Naive thymus-derived CD4-positive, alpha-beta T cell (primary cell): Measurements from ENCODE around the gene CNKSR1. TPM values are rescaled to one million over a fixed set of nuclear protein-coding genes. Genes with fewer than 3 reads are reported as not detected.

Experiments
- ATAC-seq: fragments of 150-1000 bp; cut with Tn5 transposase; 2 replicates; pipeline ENCODE4 v1.10.0; 2021; ENCODE audit warnings: mild to moderate bottlenecking, moderate library complexity
- CTCF ChIA-PET: fragments of 350-600 bp; sonication (Branson Sonifier 250); formaldehyde crosslinking; loops from one replicate; lab custom pipeline; 2021; ENCODE audit warnings: antibody characterized with exemption; lab: Charles Lee
- POLR2A ChIA-PET: fragments of 350-600 bp; sonication (Branson Sonifier 250); formaldehyde crosslinking; loops from one replicate; lab custom pipeline; 2021; ENCODE audit warnings: antibody characterized with exemption, inconsistent platforms; lab: Charles Lee
- DNase-seq, 9 donors: peaks; one replicate each; pipeline versions ENCODE4 v3.0.0 to v3.0.0-alpha.2; 2020 to 2022; ENCODE audit warnings: mixed read lengths in 1 of 9
- H3K27ac ChIP-seq: one replicate; pipeline ENCODE4 v1.7.0; 2013; ENCODE audit warnings: mild to moderate bottlenecking, low read depth, low read length, moderate library complexity
- H3K27me3 ChIP-seq, 2 donors: one replicate each; pipeline ENCODE4 v1.7.0; 2013; ENCODE audit warnings: low read length in 2 of 2, mild to moderate bottlenecking in 2 of 2, moderate library complexity in 2 of 2; ENCODE audit not compliant: control insufficient read depth in 2 of 2, insufficient read depth in 2 of 2
- H3K36me3 ChIP-seq, 3 experiments: 1 replicate in 2 of 3; 2 replicates in 1 of 3; pipeline ENCODE4 v1.7.0; 2013; ENCODE audit warnings: low read length in 3 of 3, mild to moderate bottlenecking in 3 of 3, moderate library complexity in 1 of 3; ENCODE audit not compliant: insufficient read depth in 3 of 3, control insufficient read depth in 2 of 3
- H3K4me1 ChIP-seq, 2 donors: one replicate each; pipeline ENCODE4 v1.7.0; 2013; ENCODE audit warnings: low read length in 2 of 2, mild to moderate bottlenecking in 2 of 2, moderate library complexity in 1 of 2; ENCODE audit not compliant: control insufficient read depth in 2 of 2, insufficient read depth in 2 of 2
- H3K4me3 ChIP-seq: 2 replicates; pipeline ENCODE4 v1.7.0; 2013; ENCODE audit warnings: mild to moderate bottlenecking, low read length
- H3K9me3 ChIP-seq, 3 experiments: 1 replicate in 2 of 3; 2 replicates in 1 of 3; pipeline ENCODE4 v1.7.0; 2013; ENCODE audit warnings: low read length in 3 of 3; ENCODE audit not compliant: control insufficient read depth in 2 of 3
- H3K27ac Mint-ChIP-seq, 9 donors: one replicate each; pipeline ENCODE4 v1.8.0; 2020 to 2022; ENCODE audit warnings: mixed read lengths in 9 of 9, mild to moderate bottlenecking in 8 of 9, moderate library complexity in 5 of 9, inconsistent platforms in 2 of 9
- H3K27me3 Mint-ChIP-seq, 5 donors: one replicate each; pipeline ENCODE4 v1.8.0; 2021 to 2022; ENCODE audit warnings: mixed read lengths in 5 of 5, mild to moderate bottlenecking in 1 of 5
- H3K36me3 Mint-ChIP-seq, 5 donors: one replicate each; pipeline ENCODE4 v1.8.0; 2020 to 2022; ENCODE audit warnings: mixed read lengths in 5 of 5, mild to moderate bottlenecking in 3 of 5, inconsistent platforms in 1 of 5
- H3K4me1 Mint-ChIP-seq, 7 donors: one replicate each; pipeline ENCODE4 v1.8.0; 2020 to 2022; ENCODE audit warnings: mixed read lengths in 7 of 7, mild to moderate bottlenecking in 3 of 7, inconsistent platforms in 1 of 7
- H3K4me3 Mint-ChIP-seq, 10 donors: one replicate each; pipeline ENCODE4 v1.8.0; 2020 to 2022; ENCODE audit warnings: mild to moderate bottlenecking in 10 of 10, mixed read lengths in 10 of 10, moderate library complexity in 6 of 10, inconsistent platforms in 2 of 10
- H3K9me3 Mint-ChIP-seq, 11 donors: one replicate each; pipeline ENCODE4 v1.8.0; 2020 to 2022; ENCODE audit warnings: mixed read lengths in 11 of 11, mild to moderate bottlenecking in 4 of 11, inconsistent platforms in 1 of 11, moderate library complexity in 1 of 11
- intact Hi-C, 2 donors: fragments of 100-400 bp; cut with micrococcal nuclease; formaldehyde crosslinking; loops; one replicate each; pipeline ENCODE4 v1.15.1; 2023
- polyA plus RNA-seq, 2 donors: library from polyadenylated mRNA; unstranded; fragments of 300-500 nt; fragmentation: Illumina TruSeq; gene quantifications; one replicate each; pipeline ENCODE4 v1.2.3, GENCODE V29; 2021
- total RNA-seq, 6 experiments: library from RNA in 5 of 6; stranded (reverse) in 5 of 6; gene quantifications; 1 replicate in 5 of 6; 2 replicates in 1 of 6; pipeline ENCODE4 v1.2.3 and lab custom pipeline; 2021 to 2026

CNKSR1 gene
- total and polyA plus RNA-seq, 7 experiments from 2014 or later = 0.63 to 7.5 (median 4.5) TPM

GRCh38 chr1:26169198-26169554 lies 8.1 kb upstream of the CNKSR1 start:
- ChIA-PET POLR2A (interaction anchor here (0.6 to 3.2 kb wide), 5 partner anchors 32 to 154 kb away, joined by 3 to 24 read pairs (median 4); partner anchors contain the start of gene CEP85), CTCF (interaction anchor here (0.8 to 2.6 kb wide), 5 partner anchors 13 to 631 kb away, joined by 3 to 38 read pairs (median 4); partner anchors contain the start of gene CEP85)
- Mint-ChIP-seq H3K4me1 (peaks cover 0 to 35% (median 15%) of the 10 kb centered on the region in 7 donors), H3K27me3 (peaks cover 0 to 26% (median 0%) of the 10 kb centered on the region in 5 donors), H3K9me3 (no peaks in the 10 kb centered on the region), H3K36me3 (no peaks in the 10 kb centered on the region), H3K27ac (peak overlapping the region; percentile 48 to 89 (median 76)), H3K4me3 (peak overlapping the region; percentile 83 to 90 (median 88))
- DNase-seq = no peak
- intact Hi-C loops = loop anchor here (1.0 to 5.0 kb wide), 6 partner anchors 58 to 248 kb away; partner anchors contain the start of genes CEP85 (in 2 of the 2) and PDIK1L (in 1 of the 2)
- no peaks in the 10 kb centered on the region for H3K9me3 ChIP-seq
- H3K36me3 ChIP-seq = peaks cover 0 to 7% (median 0%) of the 10 kb centered on the region in 3 experiments
- H3K4me3 ChIP-seq = peak overlapping the region; percentile 72
- no peaks in the 10 kb centered on the region for H3K27me3 ChIP-seq
- peaks cover 7 to 10% of the 10 kb centered on the region in 2 donors for H3K4me1 ChIP-seq
- ATAC-seq = no peak
- H3K27ac ChIP-seq = peak overlapping the region; percentile 86

DNA sequence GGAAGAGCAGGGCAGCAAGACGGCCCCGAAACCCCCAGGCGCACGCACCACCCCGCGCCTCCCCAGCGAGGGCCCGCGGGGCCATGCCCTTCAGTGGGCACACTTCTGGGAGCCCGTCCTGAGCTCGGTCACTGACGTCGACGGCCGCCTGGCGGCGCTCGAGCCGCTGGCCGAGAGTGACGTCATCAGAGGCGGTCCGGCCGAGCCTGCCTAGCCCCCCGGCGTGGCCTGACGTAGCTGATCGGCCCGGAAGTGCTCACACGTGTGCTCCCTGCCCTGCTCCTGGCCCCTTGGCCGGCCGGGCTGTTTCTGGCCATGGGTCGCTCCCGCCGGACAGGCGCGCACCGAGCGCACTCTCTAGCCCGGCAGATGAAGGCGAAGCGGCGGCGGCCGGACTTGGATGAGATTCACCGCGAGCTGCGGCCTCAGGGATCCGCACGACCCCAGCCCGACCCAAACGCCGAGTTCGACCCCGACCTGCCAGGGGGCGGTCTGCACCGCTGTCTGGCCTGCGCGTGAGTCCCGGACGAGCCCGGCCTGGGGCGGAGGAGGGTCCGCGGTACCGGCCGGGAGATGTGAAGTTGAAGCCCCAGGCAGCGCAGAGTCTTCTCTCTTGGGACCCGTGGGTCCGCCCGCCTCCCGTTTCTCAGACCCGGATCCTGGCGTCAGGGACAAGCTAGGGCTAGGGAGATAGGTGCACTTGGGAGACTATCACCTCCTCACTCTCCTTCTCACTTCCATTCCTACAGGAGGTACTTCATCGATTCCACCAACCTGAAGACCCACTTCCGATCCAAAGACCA lies 7.4 kb upstream of the CNKSR1 start, which contains the start of gene ZNF593:
Gene ZNF593 (plus strand): TSS at position 240 of the 803 bp plus-strand sequence. CDS start 76 bp downstream, at position 316.
- peak; percentile 96 for ATAC-seq
- H3K4me1 Mint-ChIP-seq = peaks cover 0 to 33% (median 15%) of the 10 kb centered on the region in 7 donors
- H3K9me3 Mint-ChIP-seq = no peaks in the 10 kb centered on the region

DNA sequence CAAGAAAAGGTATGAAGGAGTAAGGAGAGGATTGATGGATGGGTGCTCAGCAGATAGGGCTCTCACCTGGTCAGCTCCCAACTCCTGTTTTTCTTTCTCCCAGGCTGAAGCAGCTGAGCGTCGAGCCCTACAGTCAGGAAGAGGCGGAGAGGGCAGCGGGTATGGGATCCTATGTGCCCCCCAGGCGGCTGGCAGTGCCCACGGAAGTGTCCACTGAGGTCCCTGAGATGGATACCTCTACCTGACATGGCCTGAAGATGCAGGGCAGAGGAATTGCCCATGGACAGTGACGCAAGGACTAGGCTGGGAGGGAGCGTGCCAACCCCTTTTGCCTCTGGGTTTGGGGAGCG lies 6.8 kb upstream of the CNKSR1 start:
- intact Hi-C loops = loop anchor here in 1 of 2 donors (2.0 kb wide), 1 partner anchor 220 kb away; no protein-coding TSS in a partner anchor
- Mint-ChIP-seq H3K4me1 (peaks cover 0 to 27% (median 15%) of the 10 kb centered on the region in 7 donors), H3K36me3 (no peaks in the 10 kb centered on the region), H3K27me3 (peaks cover 0 to 16% (median 0%) of the 10 kb centered on the region in 5 donors), H3K9me3 (no peaks in the 10 kb centered on the region), H3K27ac (peak overlapping the region in 8 of 9 donors; percentile 46 to 91 (median 79)), H3K4me3 (peak overlapping the region; percentile 83 to 90 (median 88))
- no peaks in the 10 kb centered on the region for H3K27me3 ChIP-seq
- H3K36me3 ChIP-seq = peaks cover 0 to 7% (median 0%) of the 10 kb centered on the region in 3 experiments
- POLR2A ChIA-PET = interaction anchor here (0.6 to 3.2 kb wide), 5 partner anchors 31 to 330 kb away, joined by 3 to 24 read pairs (median 4); partner anchors contain the start of gene CEP85
- CTCF ChIA-PET = interaction anchor here (0.6 to 2.6 kb wide), 14 partner anchors 14 to 587 kb away, joined by 3 to 38 read pairs (median 4); partner anchors contain the start of gene CEP85
- H3K4me1 ChIP-seq = peaks cover 7 to 10% of the 10 kb centered on the region in 2 donors
- no peaks in the 10 kb centered on the region for H3K9me3 ChIP-seq
- H3K27ac ChIP-seq = peak overlapping the region; percentile 86
- DNase-seq (no peak), ATAC-seq (no peak)
- peak overlapping the region; percentile 72 for H3K4me3 ChIP-seq

More for the DNA sequence above, 7.4 kb upstream of the CNKSR1 start, which contains the start of gene ZNF593:
- H3K4me1 ChIP-seq = peaks cover 7 to 10% of the 10 kb centered on the region in 2 donors
- DNase-seq = peak; percentile 52 to 92 (median 69)
- Mint-ChIP-seq H3K27me3 (peaks cover 0 to 21% (median 0%) of the 10 kb centered on the region in 5 donors), H3K4me3 (peak within 1 kb of the TSS; percentile 83 to 90 (median 88)), H3K36me3 (no peaks in the 10 kb centered on the region), H3K27ac (peak within 1 kb of the TSS; percentile 48 to 91 (median 77))
- peak within 1 kb of the TSS; percentile 86 for H3K27ac ChIP-seq
- H3K4me3 ChIP-seq = peak within 1 kb of the TSS; percentile 72
- CTCF ChIA-PET = interaction anchor here (0.6 to 2.6 kb wide), 15 partner anchors 14 to 630 kb away, joined by 3 to 38 read pairs (median 4); partner anchors contain the start of gene CEP85
- intact Hi-C loops = loop anchor here (1.0 to 5.0 kb wide), 7 partner anchors 59 to 247 kb away; partner anchors contain the start of genes CEP85 (in 2 of the 2) and PDIK1L (in 1 of the 2)
- H3K36me3 ChIP-seq = peaks cover 0 to 7% (median 0%) of the 10 kb centered on the region in 3 experiments
- H3K27me3 ChIP-seq = no peaks in the 10 kb centered on the region
- H3K9me3 ChIP-seq = no peaks in the 10 kb centered on the region
- POLR2A ChIA-PET = interaction anchor here (0.6 to 3.2 kb wide), 8 partner anchors 32 to 330 kb away, joined by 3 to 24 read pairs (median 4); partner anchors contain the start of gene CEP85

GRCh38 chr1:26171084-26172072 lies 5.9 kb upstream of the CNKSR1 start, which contains the start of gene ZNF593OS:
TSS of gene ZNF593OS (minus strand) at chr1:26171832. CDS start at chr1:26171661, 171 bp downstream.
- H3K4me3 ChIP-seq = peak within 1 kb of the TSS; percentile 72
- H3K4me1 Mint-ChIP-seq = peaks cover 0 to 21% (median 15%) of the 10 kb centered on the region in 7 donors
- H3K27ac Mint-ChIP-seq = peak within 1 kb of the TSS in 5 of 9 donors; percentile 70 to 91 (median 76)
- peaks cover 0 to 14% (median 0%) of the 10 kb centered on the region in 5 donors for H3K27me3 Mint-ChIP-seq
- ChIA-PET CTCF (interaction anchor here (0.7 to 2.6 kb wide), 4 partner anchors 61 to 246 kb away, joined by 3 to 38 read pairs (median 6); partner anchors contain the start of gene CEP85), POLR2A (interaction anchor here (3.2 kb wide), 1 partner anchor 63 kb away, joined by 24 read pairs; the partner anchor contains the start of gene CEP85)
- no peaks in the 10 kb centered on the region for H3K27me3 ChIP-seq
- H3K4me1 ChIP-seq = peaks cover 7 to 10% of the 10 kb centered on the region in 2 donors
- no peaks in the 10 kb centered on the region for H3K36me3 Mint-ChIP-seq
- peak within 1 kb of the TSS; percentile 63 to 90 (median 88) for H3K4me3 Mint-ChIP-seq
- H3K9me3 Mint-ChIP-seq = no peaks in the 10 kb centered on the region
- H3K36me3 ChIP-seq = peaks cover 0 to 7% (median 0%) of the 10 kb centered on the region in 3 experiments
- no peak for ATAC-seq
- intact Hi-C loops = loop anchor here in 1 of 2 donors (2.0 kb wide), 1 partner anchor 219 kb away; no protein-coding TSS in a partner anchor
- DNase-seq = no peak
- no peaks in the 10 kb centered on the region for H3K9me3 ChIP-seq
- H3K27ac ChIP-seq = peak within 1 kb of the TSS; percentile 86

- CTCF ChIA-PET = no interaction called here
These were observed 1.9 kb upstream of the CNKSR1 start for GRCh38 chr1:26175346-26175745.

More at GRCh38 chr1:26175346-26175745, 1.9 kb upstream of the CNKSR1 start:
- POLR2A ChIA-PET = interaction anchor here (0.7 kb wide), 1 partner anchor 59 kb away, joined by 3 read pairs; no protein-coding TSS in a partner anchor
- DNase-seq (no peak), ATAC-seq (no peak)
- H3K27ac ChIP-seq = no peak overlapping the region
- peaks cover 0 to 14% (median 9%) of the 10 kb centered on the region in 7 donors for H3K4me1 Mint-ChIP-seq
- peaks cover 3 to 6% of the 10 kb centered on the region in 2 donors for H3K4me1 ChIP-seq
- no peaks in the 10 kb centered on the region for H3K36me3 Mint-ChIP-seq
- no peak overlapping the region for H3K4me3 ChIP-seq
- no peaks in the 10 kb centered on the region for H3K9me3 ChIP-seq
- H3K9me3 Mint-ChIP-seq = no peaks in the 10 kb centered on the region
- H3K27ac Mint-ChIP-seq = no peak overlapping the region
- no peak overlapping the region for H3K4me3 Mint-ChIP-seq
- H3K27me3 Mint-ChIP-seq = no peaks in the 10 kb centered on the region
- H3K36me3 ChIP-seq = no peaks in the 10 kb centered on the region
- H3K27me3 ChIP-seq = no peaks in the 10 kb centered on the region
- intact Hi-C loops = no loop called here
